Caki2 (cell line): ENCODE measurements around the gene CCDC112. TPM values are rescaled to one million over a fixed set of nuclear protein-coding genes. Genes with fewer than 3 reads are reported as not detected.
A peak's percentile ranks its signal among the peaks of the same experiment; 100 is the strongest.

ENCODE experiments used
- DNase-seq: peaks from one replicate; pipeline ENCODE4 v3.0.0-alpha.2; 2015; ENCODE audit warnings: low read depth
- in situ Hi-C: cut with HindIII; loops from 2 replicates; pipeline ENCODE4 v1.10.0; 2016; ENCODE audit warnings: low sequenced_read_pairs, low pct_unique_long_range_greater_than_20kb, mixed read lengths
- total RNA-seq: library from RNA; depleted of rRNA; stranded (reverse); fragments of >200 nt; shearing (Covaris generic); gene quantifications from 2 replicates; pipeline ENCODE4 v1.2.3, GENCODE V29; 2014; ENCODE audit warnings: low replicate concordance

Gene CCDC112
- total RNA-seq, 1 experiment from 2014 or later, result 6.4 TPM

- no peak for DNase-seq
- in situ Hi-C loops, result no loop called here
Observed at GRCh38 chr5:115321309-115321708, 24.9 kb upstream of the CCDC112 start.

GRCh38 chr5:115320515-115320914 is 24.1 kb upstream of the CCDC112 start:
- no peak for DNase-seq
- in situ Hi-C loops, result no loop called here

- in situ Hi-C loops, result no loop called here
- no peak for DNase-seq
Observed at GRCh38 chr5:115320006-115320405, 23.6 kb upstream of the CCDC112 start.

- in situ Hi-C loops, result no loop called here
- no peak for DNase-seq
Observed at GRCh38 chr5:115319007-115319406, 22.6 kb upstream of the CCDC112 start.

GRCh38 chr5:115317736-115318135 is 21.3 kb upstream of the CCDC112 start:
- in situ Hi-C loops, result no loop called here
- DNase-seq, result no peak

GRCh38 chr5:115317320-115317719 is 20.9 kb upstream of the CCDC112 start:
- no peak for DNase-seq
- in situ Hi-C loops, result no loop called here

- in situ Hi-C loops, result no loop called here
Observed at GRCh38 chr5:115313632-115314031, 17.2 kb upstream of the CCDC112 start.

GRCh38 chr5:115313052-115313451 is 16.6 kb upstream of the CCDC112 start:
- in situ Hi-C loops, result no loop called here

More at GRCh38 chr5:115313632-115314031, 17.2 kb upstream of the CCDC112 start:
- DNase-seq, result no peak

GRCh38 chr5:115309751-115310370 is 13.4 kb upstream of the CCDC112 start:
- peak; percentile 39 for DNase-seq
- in situ Hi-C loops, result no loop called here

More at GRCh38 chr5:115313052-115313451, 16.6 kb upstream of the CCDC112 start:
- no peak for DNase-seq

GRCh38 chr5:115308815-115309214 is 12.4 kb upstream of the CCDC112 start:
- DNase-seq, result no peak
- in situ Hi-C loops, result no loop called here

GRCh38 chr5:115306011-115306536 is 9.6 kb upstream of the CCDC112 start:
- no peak for DNase-seq
- in situ Hi-C loops, result no loop called here

- no peak for DNase-seq
- in situ Hi-C loops, result no loop called here
Observed at GRCh38 chr5:115304496-115304895, 8.0 kb upstream of the CCDC112 start.

GRCh38 chr5:115298811-115299210 is 2.4 kb upstream of the CCDC112 start:
- in situ Hi-C loops, result no loop called here
- DNase-seq, result no peak

- DNase-seq, result peak; percentile 6
- in situ Hi-C loops, result no loop called here
Observed at GRCh38 chr5:115297031-115297430, 577 bp upstream of the CCDC112 start.

GRCh38 chr5:115295777-115296123 is 704 bp downstream of the CCDC112 start:
- no peak for DNase-seq
- in situ Hi-C loops, result no loop called here

- DNase-seq, result no peak
- in situ Hi-C loops, result no loop called here
Observed at GRCh38 chr5:115291397-115291796, 5.1 kb downstream of the CCDC112 start.

- DNase-seq, result no peak
- in situ Hi-C loops, result no loop called here
Observed at GRCh38 chr5:115289104-115289503, 7.3 kb downstream of the CCDC112 start.

- no peak for DNase-seq
- in situ Hi-C loops, result no loop called here
Observed at GRCh38 chr5:115284021-115284420, 12.4 kb downstream of the CCDC112 start.

GRCh38 chr5:115282131-115282530 is 14.3 kb downstream of the CCDC112 start:
- no peak for DNase-seq

GRCh38 chr5:115274584-115274983 is 21.9 kb downstream of the CCDC112 start:
- in situ Hi-C loops, result no loop called here
- no peak for DNase-seq

More at GRCh38 chr5:115282131-115282530, 14.3 kb downstream of the CCDC112 start:
- in situ Hi-C loops, result no loop called here
